Measurements from ENCODE around the gene SEC14L2. TPM values are rescaled to one million over a fixed set of nuclear protein-coding genes. Genes with fewer than 3 reads are reported as not detected.
A peak's percentile ranks its signal among the peaks of the same experiment; 100 is the strongest.

Gene SEC14L2
- total and polyA plus RNA-seq, 2 of the 8 experiments (the other 6 are each of a cell fraction or from before 2014, with no cell fraction given): 2.8 to 3.2 TPM

DNA sequence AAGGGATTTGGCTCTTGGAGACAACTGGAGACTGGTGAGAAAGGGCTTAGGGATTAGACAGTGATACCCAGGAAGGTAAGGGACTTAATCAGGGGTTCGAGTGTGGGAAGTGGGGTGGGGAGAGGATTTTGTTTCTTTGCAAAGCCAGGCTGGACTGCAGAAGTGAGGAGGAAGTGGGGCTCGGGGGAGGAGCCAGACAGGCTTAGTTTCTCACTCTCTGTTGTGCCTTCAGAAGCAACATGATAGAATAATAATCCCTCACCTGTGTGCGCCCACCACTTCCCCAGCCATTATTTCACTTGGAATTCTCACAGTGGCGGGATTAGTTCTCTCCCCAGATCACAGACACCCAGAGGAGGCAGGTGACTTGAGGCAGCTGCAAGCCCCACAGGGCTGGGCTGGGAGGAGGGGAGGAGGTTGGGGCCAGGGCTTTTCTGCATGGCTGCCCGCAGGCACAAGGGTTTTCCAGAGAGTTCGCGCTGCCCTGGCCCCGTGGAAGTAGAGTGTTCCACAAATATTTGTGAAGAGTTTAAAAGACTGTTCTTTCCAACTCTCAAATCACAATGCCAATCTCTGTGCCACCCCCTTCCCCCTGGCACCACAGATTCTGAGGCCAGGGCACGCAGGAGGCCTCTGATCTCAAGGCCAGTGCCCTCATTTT, 4.0 kb upstream of the SEC14L2 start:
- Histone ChIP-seq H2BK15ac (ENCODE audit: low read length) (0 out of 2 replicates have a peak overlapping the region, but pooled peaks have one; percentile 18), H3K36me3 (ENCODE audit: control insufficient read depth in 2 of 4, insufficient read depth in 4 of 4, low read length in 3 of 4) (no peaks in the 10 kb centered on the region), H3K56ac (replicated peaks; ENCODE audit: insufficient read length, low read depth, low read length) (no peak overlapping the region), H3K27ac (ENCODE audit: low read depth, low read length) (no peak overlapping the region), H3K23ac (ENCODE audit: insufficient read length) (no peak overlapping the region), H2BK20ac (ENCODE audit: low read length) (peak overlapping the region; percentile 56; the same call in 1 of the 2 replicates), H3K79me1 (ENCODE audit: low read depth, low read length) (no peaks in the 10 kb centered on the region), H3K14ac (ENCODE audit: insufficient read length) (no peak overlapping the region), H3K23me2 (ENCODE audit: low read depth, low read length) (peaks cover 8% of the 10 kb centered on the region; the same call in 1 of the 2 replicates), H3K4me3 (ENCODE audit: extremely low read depth in 1 of 4, insufficient read depth in 2 of 4, low read depth in 3 of 4, low read length in 4 of 4) (no peak overlapping the region), H3K27me3 (replicated peaks in 1 of 4; ENCODE audit: control insufficient read depth in 3 of 4, extremely low read depth in 1 of 4, insufficient read depth in 3 of 4, low read length in 3 of 4) (peaks cover 2 to 4% (median 3%) of the 10 kb centered on the region in 4 experiments; a peak in 6 of 7 replicates), H2BK12ac (ENCODE audit: low read depth, low read length) (0 out of 2 replicates have a peak overlapping the region, but pooled peaks have one; percentile 10), H4K8ac (ENCODE audit: extremely low read depth, insufficient read depth, low read length) (peak overlapping the region; percentile 28; the same call in 1 of the 2 replicates), H2BK5ac (ENCODE audit: low read depth, low read length) (peak overlapping the region; percentile 66; the same call in 1 of the 2 replicates), H3K9me3 (ENCODE audit: insufficient read depth in 2 of 2, low read depth in 1 of 2, low read length in 1 of 2) (peaks cover 9% of the 10 kb centered on the region in 2 experiments), H4K91ac (replicated peaks; ENCODE audit: insufficient read length, low read length) (peak overlapping the region; percentile 70), H4K5ac (ENCODE audit: insufficient read length, low read depth, low read length) (no peak overlapping the region), H3K4ac (replicated peaks; ENCODE audit: insufficient read length, low read depth, low read length) (no peak overlapping the region), H3K4me1 (replicated peaks in 1 of 4; ENCODE audit: control insufficient read depth in 3 of 4, insufficient read depth in 4 of 4, low read length in 3 of 4) (peaks cover 0 to 11% (median 4%) of the 10 kb centered on the region in 4 experiments; a peak in 5 of 7 replicates), H3K4me2 (ENCODE audit: insufficient read depth in 1 of 2, low read depth in 2 of 2, low read length in 2 of 2) (no peak overlapping the region; a peak in 1 of 4 replicates), H3K79me2 (ENCODE audit: control insufficient read depth in 1 of 2, insufficient read depth in 2 of 2, low read length in 2 of 2) (no peaks in the 10 kb centered on the region), H3K9ac (replicated peaks in 1 of 4; ENCODE audit: extremely low read depth in 1 of 4, low read depth in 3 of 4, low read length in 3 of 4) (no peak overlapping the region), H4K20me1 (replicated peaks in 1 of 2; ENCODE audit: control insufficient read depth in 1 of 2, insufficient read depth in 2 of 2, low read length in 2 of 2) (peaks cover 0 to 2% of the 10 kb centered on the region in 2 experiments), H2BK120ac (replicated peaks; ENCODE audit: low read depth, low read length) (peak overlapping the region; percentile 39), H3K18ac (ENCODE audit: extremely low read depth, low read length) (peak overlapping the region; percentile 40; the same call in 1 of the 2 replicates), H2AFZ (ENCODE audit: low read length) (peak overlapping the region; percentile 71), H2AK5ac (ENCODE audit: low read depth, low read length) (no peak overlapping the region)
- no peak for DNase-seq (ENCODE audit: low read depth in 1 of 2, low spot score in 2 of 2)
- CTCF ChIA-PET (ENCODE audit: partially characterized antibody): interaction anchor here (0.7 to 12.0 kb wide), 14 partner anchors 9 to 130 kb away, joined by 3 to 164 read pairs (median 4); partner anchors contain the start of genes CASTOR1 and MTFP1
- POLR2A ChIA-PET (ENCODE audit: partially characterized antibody): interaction anchor here (0.7 to 1.3 kb wide), 5 partner anchors 9 to 36 kb away, joined by 3 to 4 read pairs (median 4); partner anchors contain the start of genes CCDC157, MTFP1 and SF3A1
- FAIRE-seq: no peak
- 80% methylated on average over 9 of the region's 9 CpGs; no CpG with 5 or more reads in 1 of the 2 experiments for WGBS, 2 experiments (ENCODE audit: extremely low coverage in 1 of 2, insufficient coverage in 1 of 2, insufficient read length in 1 of 2, insufficient replicate concordance in 2 of 2, low coverage in 1 of 2, low lambda C conversion rate in 2 of 2, missing lambda C conversion rate in 1 of 2)
- TF ChIP-seq KDM5A (IDR thresholded peaks at IDR 0.05; ENCODE audit: low read length) (no peak), SP1 (IDR thresholded peaks at IDR 0.05; ENCODE audit: low read depth, low read length) (no peak), GTF2F1 (IDR thresholded peaks at IDR 0.05; ENCODE audit: borderline replicate concordance, low read depth, low read length) (no peak), ASH2L (IDR thresholded peaks at IDR 0.05; ENCODE audit: low read length) (peak; percentile 53)
